Activated CD8-positive, alpha-beta memory T cell treated with anti-CD3 and anti-CD28 coated beads, Interleukin-2, amount 50 U/mL, for 24 hours (primary cell): ENCODE measurements around the gene CYP3A4.
"Not testable (repeated sequence)": the region's sequence is repeated elsewhere in the genome, so short reads cannot be mapped to it uniquely, and the experiment has no call there.

Source experiments
- DNase-seq: peaks from one replicate; pipeline ENCODE4 v3.0.0-alpha.2; 2020; ENCODE audit errors: extremely low read depth

The CYP3A4 gene

DNA sequence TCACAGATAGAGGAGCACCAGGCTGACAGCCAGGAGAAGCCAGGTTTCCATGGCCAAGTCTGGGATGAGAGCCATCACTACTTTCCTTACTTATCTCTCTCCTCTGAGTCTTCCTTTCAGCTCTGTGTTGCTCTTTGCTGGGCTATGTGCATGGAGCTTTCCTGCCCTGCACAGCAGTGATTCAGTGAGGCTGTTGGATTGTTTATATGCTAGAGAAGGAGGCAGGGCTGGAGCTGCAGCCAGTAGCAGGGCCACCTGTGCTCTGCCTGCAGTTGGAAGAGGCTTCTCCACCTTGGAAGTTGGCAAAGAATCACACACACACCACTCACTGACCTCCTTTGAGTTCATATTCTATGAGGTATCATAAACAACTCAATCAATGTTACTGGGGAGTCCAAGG lies at the start of gene CYP3A4:
TSS of gene CYP3A4 (minus strand) at position 178 of the 400 bp plus-strand sequence. CDS start at position 75, 103 bp downstream.
- no peak for DNase-seq

DNA sequence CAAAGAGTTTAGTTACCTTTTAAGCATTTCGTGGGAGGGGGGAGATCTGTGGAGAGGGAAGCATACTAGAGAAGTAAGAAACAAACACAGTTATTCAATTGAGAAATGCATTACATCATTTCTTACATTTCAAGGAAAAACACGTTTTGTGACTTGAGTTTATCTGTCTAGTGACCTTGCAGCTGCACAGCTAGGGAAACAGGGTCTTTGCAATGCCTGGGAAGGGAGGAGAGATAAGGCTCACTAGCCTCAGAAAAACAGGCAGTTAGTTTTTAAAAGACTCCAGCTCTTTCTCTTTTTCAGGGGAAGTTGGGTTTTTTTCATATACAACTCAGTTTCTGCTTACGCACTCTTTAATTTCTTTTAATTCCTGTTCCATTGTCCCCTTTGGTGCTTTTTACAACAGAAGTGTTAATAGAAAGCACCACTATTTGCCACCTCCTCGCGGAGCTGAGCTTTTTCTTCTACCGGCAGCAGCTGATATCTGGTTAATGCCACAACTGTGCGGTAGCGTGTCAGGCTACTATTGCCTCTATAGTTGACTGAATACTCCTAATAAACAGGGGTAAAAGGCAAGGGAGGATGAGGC lies 49.4 kb upstream of the CYP3A4 start:
- DNase-seq = no peak

DNA sequence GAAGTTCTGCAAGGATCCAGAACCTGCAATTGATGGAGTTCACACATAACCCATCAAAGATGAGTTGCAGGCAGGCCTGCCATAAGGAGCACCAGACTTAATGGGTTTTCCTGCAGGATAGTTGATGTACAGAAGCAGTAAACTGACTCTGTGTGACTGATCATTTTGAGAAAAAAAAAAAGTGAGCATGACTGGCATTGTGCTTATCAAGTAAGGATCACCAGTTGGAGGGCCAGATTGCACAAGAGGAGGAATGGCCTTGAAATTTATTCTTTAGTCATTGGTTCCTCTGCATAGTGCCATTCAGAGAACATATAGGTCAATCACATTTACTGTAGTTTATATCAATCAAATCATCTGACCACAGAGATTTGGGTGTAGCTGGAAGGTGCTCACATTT lies 47.6 kb upstream of the CYP3A4 start:
- no peak for DNase-seq

DNA sequence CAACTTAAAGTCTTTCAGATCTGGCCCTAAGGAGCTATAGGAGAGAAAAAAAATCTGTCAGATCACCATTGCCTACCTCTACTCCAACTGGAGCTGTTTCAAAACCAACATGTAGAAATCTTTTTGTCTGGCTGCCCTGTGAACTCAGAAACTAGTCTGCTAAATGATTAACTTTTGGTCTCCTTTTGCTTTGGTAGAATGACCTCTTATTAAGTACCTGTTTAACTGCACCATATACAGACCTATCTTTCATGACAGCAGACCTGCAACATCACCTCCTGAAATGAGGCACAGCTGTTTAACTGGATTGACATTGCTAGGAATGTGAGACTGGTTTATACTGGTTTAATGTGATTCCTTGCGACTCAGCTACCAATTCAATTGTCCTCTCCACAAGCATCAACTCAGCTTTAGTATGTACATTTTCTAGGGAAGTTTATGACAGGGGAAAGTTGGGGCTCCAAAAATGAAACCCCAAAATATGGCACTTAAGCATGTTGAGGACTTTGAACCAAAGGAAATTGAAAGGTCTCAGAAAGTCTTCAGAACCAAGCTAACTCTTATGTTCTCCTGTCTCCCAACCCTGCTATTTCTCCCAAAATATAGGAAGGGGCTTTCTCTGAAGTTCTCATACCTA lies 45.7 kb upstream of the CYP3A4 start:
- no peak for DNase-seq

DNA sequence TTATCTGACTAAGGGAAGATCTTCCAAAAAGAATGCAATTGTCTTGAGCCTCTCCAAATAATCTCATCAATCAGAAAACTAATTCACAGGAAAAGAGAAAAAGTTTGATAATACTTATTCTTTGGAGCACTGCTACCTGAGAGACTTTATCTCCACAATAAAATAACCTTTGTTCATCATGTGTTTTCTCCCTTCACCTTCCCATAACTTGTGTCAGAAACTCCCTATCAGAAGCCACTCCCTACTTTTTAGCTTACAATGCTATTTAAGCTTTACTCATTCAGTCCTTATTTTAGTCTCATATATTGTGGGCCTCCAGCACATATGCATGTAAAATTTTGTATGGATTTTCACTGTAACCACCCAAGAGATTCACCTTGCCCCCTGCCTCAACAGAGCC lies 44.8 kb upstream of the CYP3A4 start:
- no peak for DNase-seq

DNA sequence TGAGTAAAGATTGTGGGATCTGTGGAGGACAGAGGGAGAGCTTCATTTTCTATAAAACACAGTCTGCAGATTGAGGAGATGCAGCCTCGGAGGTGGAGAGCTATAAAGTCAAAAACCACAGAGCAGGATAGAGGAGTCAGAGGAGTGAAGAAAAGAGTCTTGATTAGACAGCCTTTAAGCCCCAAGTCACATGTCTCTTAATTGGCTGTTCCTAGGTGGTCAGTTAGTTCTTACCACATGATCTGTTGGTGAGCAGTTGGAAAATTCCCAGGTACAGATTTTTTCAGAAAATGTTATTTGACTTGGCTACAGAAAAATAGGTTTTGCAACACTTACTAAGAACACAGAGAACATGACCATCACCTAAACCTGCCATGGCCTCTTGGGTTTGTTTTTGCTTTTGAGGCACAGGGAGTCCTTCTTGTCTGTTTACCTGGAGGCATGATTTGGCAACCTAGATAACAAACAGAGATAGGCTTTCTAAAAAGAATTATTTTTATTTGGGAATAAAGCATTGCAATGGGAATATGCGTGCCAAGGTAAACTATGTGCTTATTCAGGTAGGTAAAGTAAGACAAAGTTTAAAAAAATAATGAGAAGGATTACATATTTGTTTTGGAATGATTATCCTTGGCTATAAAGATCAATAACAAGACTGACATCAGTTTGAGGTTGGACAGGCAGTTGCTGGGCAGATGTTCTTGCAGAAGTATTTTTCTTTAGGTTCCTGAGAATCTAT lies 43.2 kb upstream of the CYP3A4 start:
- no peak for DNase-seq

DNA sequence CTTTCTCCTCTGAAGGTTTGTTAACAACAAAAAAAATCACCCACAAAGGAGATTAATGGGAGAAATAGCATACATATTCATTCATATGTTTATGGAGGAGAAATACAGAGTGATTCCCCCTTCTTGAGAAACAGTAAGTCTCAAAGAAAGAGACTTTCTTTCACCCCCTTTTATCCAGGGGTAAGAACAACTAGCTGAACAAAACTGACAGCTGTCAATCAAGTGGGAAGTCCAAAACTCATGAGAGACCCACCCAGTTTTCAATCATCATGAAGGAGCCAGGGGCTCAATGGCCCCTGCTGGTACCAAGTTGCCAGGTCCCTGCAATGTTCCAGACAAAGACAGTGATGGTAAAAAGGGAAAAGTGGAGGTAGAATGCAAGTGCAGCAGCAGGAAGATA lies 41.9 kb upstream of the CYP3A4 start:
- no peak for DNase-seq

DNA sequence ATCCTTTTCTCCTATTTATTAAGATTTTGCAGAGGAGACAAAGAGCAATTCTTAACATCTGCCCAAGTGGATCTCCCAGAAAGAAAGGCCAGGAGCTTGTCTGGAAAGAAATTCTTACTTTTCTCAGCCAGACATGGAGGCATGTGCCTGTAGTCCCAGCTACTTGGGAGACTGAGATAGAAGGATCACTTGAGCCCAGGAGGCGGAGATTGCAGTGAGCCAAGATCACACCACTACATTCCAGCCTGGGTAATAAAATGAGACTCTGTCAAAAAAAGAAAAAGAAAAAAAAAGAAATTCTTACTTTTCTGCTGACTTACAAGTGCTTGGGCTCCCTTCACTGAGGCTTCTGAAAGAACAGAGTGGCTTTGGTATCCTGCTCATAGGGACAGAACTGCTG lies 41.5 kb upstream of the CYP3A4 start:
- no peak for DNase-seq

DNA sequence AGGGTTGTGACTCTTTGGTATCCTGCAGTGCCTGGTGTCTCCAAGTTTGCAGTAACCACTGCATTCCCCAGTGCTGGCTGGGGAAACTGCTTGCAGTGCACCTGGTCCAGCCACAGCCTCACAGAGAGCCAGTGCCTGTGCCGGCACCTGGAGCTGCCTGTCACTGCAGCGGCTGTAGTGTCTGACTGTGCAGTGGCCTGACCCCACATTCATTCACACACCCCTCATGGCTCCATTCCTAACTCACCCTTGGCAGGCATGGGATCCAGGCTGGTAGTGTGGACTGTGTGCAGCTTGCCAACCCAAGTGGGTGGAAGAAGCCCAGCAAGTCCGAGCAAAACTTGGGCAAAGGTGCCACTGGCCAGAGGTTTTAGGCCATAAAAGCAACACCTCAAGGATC lies 40.1 kb upstream of the CYP3A4 start:
- DNase-seq = no peak

DNA sequence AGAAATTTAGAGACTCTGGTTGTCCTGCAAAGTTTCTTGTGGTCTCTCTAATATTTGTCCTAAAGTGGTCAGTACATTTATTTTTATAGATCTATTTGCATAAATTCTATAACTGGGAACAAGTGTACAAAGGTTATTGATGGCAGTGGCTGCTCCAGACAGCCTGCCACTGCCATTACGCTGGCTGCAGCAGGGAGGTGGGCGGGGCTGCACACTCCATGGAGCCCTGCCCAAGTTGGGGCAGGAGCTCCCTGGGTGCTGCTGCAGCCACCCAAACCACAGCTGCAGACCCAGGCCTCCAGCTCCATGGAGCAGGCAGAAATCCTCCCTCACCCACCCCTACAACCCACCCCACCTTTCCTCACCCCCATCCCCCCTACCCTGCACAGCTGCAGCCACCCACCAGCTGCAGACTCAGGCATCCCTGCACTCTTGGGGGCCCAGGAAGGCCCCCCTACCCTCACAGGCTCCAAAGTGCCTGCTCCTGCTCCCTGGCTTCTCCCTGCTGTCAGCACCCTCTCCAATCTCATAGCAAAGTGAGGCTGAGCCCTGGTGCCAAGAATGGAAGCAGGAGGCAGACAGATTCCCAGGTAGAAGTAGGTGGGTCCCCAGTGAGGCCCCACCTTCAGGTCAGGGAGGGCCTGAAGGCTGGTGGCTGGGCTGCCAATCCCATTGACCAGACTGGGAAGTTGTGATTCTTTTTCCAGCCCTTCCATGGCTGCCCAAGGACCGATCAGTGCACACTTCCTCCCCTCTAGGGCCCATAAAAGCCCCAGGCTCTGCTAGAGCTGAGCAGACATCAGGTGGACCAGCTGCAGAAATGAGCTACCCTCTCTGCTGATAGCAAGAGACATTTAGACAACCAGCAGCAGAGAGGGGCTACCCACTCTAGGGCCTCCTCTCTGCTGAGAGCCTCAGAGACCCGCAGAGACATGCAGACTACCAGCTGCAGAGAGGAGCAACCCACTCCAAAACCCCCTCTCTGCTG lies 39.0 kb upstream of the CYP3A4 start:
- DNase-seq = no peak

DNA sequence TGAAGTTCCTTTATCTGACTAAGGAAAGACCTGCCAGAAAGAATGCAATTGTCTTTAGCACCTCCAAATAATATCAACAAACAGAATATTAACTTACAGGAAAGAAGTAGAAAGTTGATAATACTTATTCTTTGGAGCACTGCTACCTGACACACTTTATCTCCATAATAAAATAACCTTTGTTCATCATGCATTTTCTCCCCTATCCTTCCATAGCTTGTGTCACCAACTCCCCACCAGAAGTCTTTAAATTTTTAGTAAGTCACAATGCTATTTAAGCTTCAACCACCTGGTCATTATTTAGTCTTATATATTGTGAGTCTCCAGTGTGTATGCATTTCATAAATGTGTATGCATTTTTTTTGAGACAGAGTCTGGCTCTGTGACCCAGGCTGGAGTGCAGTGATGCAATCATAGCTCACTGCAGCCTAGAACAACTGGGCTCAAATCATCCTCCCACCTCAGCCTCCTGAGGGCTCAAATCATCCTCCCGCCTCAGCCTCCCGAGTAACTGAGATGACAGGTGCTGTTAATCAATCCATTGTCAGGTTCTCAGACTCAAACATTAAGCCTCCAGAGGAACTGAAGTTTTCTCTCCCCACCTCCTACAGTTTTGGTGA lies 36.5 kb upstream of the CYP3A4 start:
- DNase-seq = no peak

DNA sequence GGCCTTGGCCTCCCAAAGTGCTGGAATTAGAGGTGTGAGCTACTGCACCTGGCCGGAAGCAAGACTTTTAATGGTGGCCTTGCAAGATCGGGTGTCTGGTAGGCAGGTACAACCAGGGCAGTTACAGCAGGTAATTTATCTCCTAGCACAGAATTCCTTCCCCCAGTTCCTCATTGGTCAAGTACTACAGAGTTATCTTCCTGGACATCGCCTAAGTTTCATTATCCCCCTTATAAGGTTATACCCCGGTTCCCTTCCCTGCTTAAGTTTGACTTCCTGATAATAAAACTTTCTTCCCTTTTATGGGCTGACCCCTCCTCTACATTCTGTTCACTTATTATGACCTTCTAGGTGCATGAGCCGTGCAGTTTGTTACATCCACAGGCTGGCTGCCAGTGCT lies 24.8 kb upstream of the CYP3A4 start:
- no peak for DNase-seq

DNA sequence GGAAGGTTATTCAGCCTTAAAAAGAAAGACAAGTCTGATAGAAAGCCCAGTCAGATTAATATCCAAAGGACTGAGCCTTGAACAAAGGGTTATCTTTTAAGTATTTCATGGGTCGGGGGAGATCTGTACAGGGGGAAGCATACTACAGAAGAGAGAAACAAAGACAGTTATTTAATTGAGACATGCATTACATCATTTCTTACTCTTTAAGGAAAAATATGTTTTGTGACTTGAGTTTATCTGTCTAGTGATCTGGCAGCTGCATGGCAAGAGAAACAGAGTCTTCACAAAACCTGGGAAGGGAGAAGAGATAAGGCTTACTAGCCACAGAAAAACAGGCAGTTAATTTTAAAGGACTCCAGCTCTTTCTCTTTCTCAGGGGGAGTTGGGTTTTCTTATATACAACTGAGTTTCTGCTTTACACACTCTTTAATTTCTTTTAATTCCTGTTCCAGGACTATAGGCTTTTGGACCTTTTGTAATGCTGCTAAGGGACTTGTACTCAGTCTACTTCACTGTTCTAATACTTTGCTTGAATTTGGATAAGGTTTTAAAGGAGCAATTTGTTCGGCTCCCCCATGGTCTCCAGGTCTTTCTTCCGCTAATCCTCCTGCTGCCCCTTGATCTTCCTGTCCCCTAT lies 23.0 kb upstream of the CYP3A4 start:
- no peak for DNase-seq

DNA sequence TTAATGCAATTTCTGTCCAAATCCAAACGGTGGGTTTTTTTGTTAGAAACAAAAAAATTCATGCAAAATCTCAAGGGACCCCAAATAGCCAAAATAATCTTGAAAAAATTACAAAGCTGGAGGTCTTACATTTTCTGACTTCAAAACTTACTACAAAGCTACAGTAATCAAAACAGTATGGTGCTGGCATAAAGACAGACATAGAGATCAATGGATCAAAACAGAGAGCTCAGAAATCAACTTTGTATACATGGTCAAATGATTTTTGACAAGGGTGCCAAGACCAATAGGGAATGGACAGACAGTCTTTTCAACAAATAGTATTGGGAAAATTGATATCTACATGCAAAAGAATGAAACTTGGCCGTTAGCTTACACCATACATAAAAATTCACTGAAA lies 21.7 kb upstream of the CYP3A4 start:
- DNase-seq = no peak

DNA sequence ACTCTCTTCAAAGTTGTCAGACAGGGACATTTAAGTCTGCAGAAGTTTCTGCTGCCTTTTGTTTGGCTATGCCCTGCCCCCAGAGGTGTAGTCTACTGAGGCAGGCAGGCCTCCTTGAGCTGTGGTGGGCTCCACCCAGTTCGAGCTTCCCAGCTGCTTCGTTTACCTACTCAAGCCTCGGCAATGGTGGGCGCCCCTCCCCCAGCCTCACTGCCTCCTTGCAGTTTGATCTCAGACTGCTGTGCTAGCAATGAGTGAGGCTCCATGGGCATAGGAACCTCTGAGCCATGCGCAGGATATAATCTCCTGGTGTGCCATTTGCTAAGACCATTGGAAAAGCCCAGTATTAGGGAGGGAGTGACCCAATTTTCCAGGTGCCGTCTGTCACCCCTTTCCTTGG lies 19.1 kb upstream of the CYP3A4 start:
- not testable (repeated sequence) for DNase-seq

DNA sequence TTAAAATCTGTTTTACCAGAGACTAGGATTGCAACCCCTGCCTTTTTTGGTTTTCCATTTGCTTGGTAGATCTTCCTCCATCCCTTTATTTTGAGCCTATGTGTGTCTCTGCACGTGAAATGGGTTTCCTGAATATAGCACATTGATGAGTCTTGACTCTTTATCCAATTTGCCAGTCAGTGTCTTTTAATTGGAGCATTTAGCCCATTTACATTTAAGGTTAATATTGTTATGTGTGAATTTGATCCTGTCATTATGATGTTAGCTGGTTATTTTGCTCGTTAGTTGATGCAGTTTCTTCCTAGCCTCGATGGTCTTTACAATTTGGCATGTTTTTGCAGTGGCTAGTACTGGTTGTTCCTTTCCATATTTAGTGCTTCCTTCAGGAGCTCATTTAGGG lies 17.4 kb upstream of the CYP3A4 start:
- not testable (repeated sequence) for DNase-seq

DNA sequence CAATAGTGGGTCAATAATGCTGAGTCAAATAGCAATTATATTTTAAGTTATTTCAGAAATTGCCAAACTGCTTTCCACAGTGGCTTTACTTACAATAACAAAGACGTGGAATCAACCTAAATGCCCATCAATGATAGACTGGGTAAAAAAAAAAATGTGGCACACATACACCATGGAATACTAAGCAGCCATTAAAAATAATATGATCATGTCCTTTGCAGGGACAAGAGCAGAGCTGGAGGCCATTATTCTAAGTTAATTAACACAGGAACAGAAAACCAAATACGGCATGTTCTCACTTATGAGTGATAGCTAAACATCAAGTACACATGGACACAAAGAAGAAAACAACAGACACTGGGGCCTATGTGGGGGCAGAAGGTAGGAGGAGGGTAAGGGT lies 15.0 kb upstream of the CYP3A4 start:
- no peak for DNase-seq

DNA sequence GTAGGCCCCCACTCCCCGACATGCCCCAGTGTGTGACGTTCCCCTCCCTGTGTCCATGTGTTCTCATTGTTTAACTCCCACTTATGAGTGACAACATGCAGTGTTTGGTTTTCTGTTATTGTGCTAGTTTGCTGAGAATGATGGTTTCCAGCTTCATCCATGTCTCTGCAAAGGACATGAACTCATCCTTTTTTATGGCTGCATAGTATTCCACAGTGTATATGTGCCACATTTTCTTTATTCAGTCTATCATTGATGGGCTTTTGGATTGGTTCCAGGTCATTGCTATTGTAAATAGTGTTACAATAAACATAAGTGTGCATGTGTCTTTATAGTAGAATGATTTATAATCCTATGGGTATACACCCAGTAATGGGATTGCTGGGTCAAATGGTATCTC lies 11.9 kb upstream of the CYP3A4 start:
- DNase-seq = not testable (repeated sequence)

DNA sequence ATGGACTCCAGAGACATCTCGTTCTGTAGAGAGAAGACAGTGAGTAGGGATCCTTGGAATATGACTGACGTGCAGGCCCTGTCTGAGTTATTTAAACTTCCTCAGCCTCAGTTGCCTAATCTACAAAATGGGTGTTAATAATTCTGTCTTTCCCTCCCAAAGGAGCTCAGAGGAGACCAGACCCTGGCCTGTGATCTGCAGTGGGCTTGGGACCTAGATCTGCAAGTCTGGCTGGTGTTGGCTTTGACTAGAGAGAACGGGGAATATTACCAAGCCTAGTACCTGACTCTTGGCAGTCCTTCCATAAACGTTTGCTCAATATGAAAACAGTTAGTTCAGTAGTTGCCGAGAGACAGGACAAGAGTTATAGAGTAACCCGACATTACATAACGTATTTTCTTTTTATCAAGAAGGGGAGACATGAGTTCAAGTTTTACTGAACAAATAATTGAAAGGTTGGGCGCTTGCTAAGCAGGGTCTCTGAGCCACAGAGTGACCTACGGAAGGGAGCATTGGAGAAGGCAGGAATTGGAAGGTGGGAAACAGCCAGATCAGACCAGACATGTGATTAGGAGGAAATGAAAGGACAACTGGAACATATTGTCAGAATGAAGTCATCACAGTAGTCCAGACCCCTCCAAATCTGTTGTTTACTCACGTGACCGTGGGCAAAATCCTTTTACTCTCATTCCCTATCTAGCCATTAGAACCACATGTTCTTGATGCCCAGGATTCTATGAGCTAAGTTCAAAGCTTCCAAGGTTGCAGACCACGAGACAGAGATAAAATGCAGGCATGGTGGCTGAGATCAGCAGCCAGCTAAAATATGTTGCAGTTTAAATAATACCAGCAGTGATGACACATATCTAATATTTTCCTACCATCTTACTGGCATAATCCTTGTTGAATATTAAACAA lies 10.9 kb upstream of the CYP3A4 start:
- DNase-seq = no peak

DNA sequence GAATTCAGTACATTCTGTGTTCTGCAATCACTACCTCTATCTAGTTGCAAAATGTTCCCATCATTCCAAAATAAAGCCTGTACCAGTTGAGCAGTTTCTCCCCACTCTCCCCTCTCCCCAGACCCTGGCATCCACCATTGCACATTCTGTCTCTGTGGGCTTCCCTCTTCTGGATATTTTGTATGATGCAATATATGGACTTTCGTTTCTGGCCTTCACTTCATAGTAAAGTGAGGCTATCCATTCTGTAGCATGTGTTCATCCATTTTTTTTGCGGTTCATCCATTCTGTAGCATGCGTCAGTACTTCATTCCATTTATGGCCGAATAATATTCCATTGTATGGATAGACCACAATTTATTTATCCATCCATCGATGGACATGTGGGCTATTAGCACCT lies 9.5 kb upstream of the CYP3A4 start:
- DNase-seq = no peak
